ENCODE measurements around the gene SLC38A9. TPM values are rescaled to one million over a fixed set of nuclear protein-coding genes. Genes with fewer than 3 reads are reported as not detected.

Gene SLC38A9, protein sequence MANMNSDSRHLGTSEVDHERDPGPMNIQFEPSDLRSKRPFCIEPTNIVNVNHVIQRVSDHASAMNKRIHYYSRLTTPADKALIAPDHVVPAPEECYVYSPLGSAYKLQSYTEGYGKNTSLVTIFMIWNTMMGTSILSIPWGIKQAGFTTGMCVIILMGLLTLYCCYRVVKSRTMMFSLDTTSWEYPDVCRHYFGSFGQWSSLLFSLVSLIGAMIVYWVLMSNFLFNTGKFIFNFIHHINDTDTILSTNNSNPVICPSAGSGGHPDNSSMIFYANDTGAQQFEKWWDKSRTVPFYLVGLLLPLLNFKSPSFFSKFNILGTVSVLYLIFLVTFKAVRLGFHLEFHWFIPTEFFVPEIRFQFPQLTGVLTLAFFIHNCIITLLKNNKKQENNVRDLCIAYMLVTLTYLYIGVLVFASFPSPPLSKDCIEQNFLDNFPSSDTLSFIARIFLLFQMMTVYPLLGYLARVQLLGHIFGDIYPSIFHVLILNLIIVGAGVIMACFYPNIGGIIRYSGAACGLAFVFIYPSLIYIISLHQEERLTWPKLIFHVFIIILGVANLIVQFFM
- total RNA-seq = 25.8 and 33.9 TPM in 2 replicates

GRCh38 chr5:55712023-55712859 is at the start of gene SLC38A9:
Gene SLC38A9, minus strand, starts transcription at chr5:55712324. Its CDS starts 14,366 bp downstream, at chr5:55697958.

GRCh38 chr5:55737793-55738192 is 25.7 kb upstream of the SLC38A9 start, which contains the start of gene DDX4:
Gene DDX4, plus strand, starts transcription at chr5:55738061. Its CDS starts 903 bp downstream, at chr5:55738964.

Other genes with a start within 250 kb of the SLC38A9 start
- 11.2 and 69.7 TPM in 2 replicates for gene PLPP1, start 177.4 kb downstream of the SLC38A9 start, total RNA-seq
- not detected in 2 replicates for gene DDX4, start 25.7 kb upstream of the SLC38A9 start, total RNA-seq
- gene IL31RA, start 139.0 kb upstream of the SLC38A9 start, total RNA-seq = under 0.01 and 0.27 TPM in 2 replicates

All from endothelial cell of coronary artery (primary cell).